PC-3 (cell line): ENCODE data around the gene CLINT1. TPM values are rescaled to one million over a fixed set of nuclear protein-coding genes. Genes with fewer than 3 reads are reported as not detected.
A peak's percentile ranks its signal among the peaks of the same experiment; 100 is the strongest.

Experiments used
- ATAC-seq: fragments of 200-7000 bp; cut with Tn5 transposase; 2 replicates; pipeline ENCODE4 v1.9.1; 2020; ENCODE audit warnings: mild to moderate bottlenecking, moderate library complexity
- BruUV-seq: library from RNA; stranded (reverse); fragments of 400-500 nt; replicated peaks from 2 replicates; lab custom pipeline; 2021; lab: Mats Ljungman, UMichigan
- CTCF ChIA-PET: fragments of 300-600 bp; sonication (Branson Sonifier 250); formaldehyde crosslinking; loops from one replicate; lab custom pipeline; 2022; ENCODE audit warnings: antibody characterized with exemption; lab: Charles Lee
- POLR2A ChIA-PET: fragments of 300-600 bp; sonication (Branson Sonifier 250); formaldehyde crosslinking; loops from one replicate; lab custom pipeline; 2022; ENCODE audit warnings: antibody characterized with exemption; ENCODE audit not compliant: unreplicated experiment; lab: Charles Lee
- DNase-seq: peaks from one replicate; pipeline ENCODE4 v3.0.0-alpha.2; 2015
- H2AFZ ChIP-seq: fragments of 300-600 bp; sonication (generic); 2 replicates; pipeline ENCODE4 v1.6.0; 2016; ENCODE audit warnings: antibody characterized with exemption, low read length
- H3F3A ChIP-seq: fragments of 300-600 bp; sonication (generic); one replicate; pipeline ENCODE4 v1.6.0; 2017; ENCODE audit warnings: antibody characterized with exemption, low read length, control low read depth, mild to moderate bottlenecking; ENCODE audit not compliant: unreplicated experiment
- H3K27ac ChIP-seq: fragments of 300-600 bp; sonication (generic); 2 replicates; pipeline ENCODE4 v1.5.1; 2016; ENCODE audit warnings: mild to moderate bottlenecking, low read length
- H3K27me3 ChIP-seq: fragments of 300-600 bp; sonication (generic); 2 replicates; pipeline ENCODE4 v1.6.1; 2016; ENCODE audit warnings: low read length, mixed read lengths
- H3K36me3 ChIP-seq: fragments of 300-600 bp; sonication (generic); 2 replicates; pipeline ENCODE4 v1.6.1; 2016; ENCODE audit warnings: low read depth, mixed run types, low read length, mixed read lengths
- H3K4me1 ChIP-seq: fragments of 300-600 bp; sonication (generic); 2 replicates; pipeline ENCODE4 v1.5.1; 2016; ENCODE audit warnings: low read length; ENCODE audit not compliant: insufficient read depth
- H3K4me2 ChIP-seq: fragments of 300-600 bp; sonication (generic); 2 replicates; pipeline ENCODE4 v1.6.0; 2016; ENCODE audit warnings: low read length
- H3K4me3 ChIP-seq: fragments of 300-600 bp; sonication (generic); 2 replicates; pipeline ENCODE4 v1.5.1; 2016; ENCODE audit warnings: mild to moderate bottlenecking, low read length, mixed read lengths
- H3K79me2 ChIP-seq: fragments of 300-600 bp; sonication (generic); 2 replicates; pipeline ENCODE4 v1.6.1; 2017; ENCODE audit warnings: low read length, mixed read lengths
- H3K9ac ChIP-seq: fragments of 300-600 bp; sonication (generic); 2 replicates; pipeline ENCODE4 v1.6.0; 2016; ENCODE audit warnings: mild to moderate bottlenecking, low read length
- H3K9me2 ChIP-seq: fragments of 300-600 bp; sonication (generic); replicated peaks from 2 replicates; pipeline ENCODE4 v1.6.1; 2016; ENCODE audit warnings: mixed run types, low read length, mixed read lengths
- H3K9me3 ChIP-seq: fragments of 300-600 bp; sonication (generic); 2 replicates; pipeline ENCODE4 v1.6.1; 2016; ENCODE audit warnings: low read length, mixed read lengths
- H4K20me1 ChIP-seq: fragments of 300-600 bp; sonication (generic); 2 replicates; pipeline ENCODE4 v1.6.1; 2016; ENCODE audit warnings: low read length, mixed read lengths
- EZH2 ChIP-seq: fragments of 300-600 bp; sonication (generic); IDR thresholded peaks from one replicate; pipeline ENCODE4 v1.6.1; 2017; ENCODE audit warnings: antibody characterized with exemption, mild to moderate bottlenecking, low read length; ENCODE audit not compliant: unreplicated experiment
- EZH2phosphoT487 ChIP-seq: fragments of 300-600 bp; sonication (generic); IDR thresholded peaks from 2 replicates; pipeline ENCODE4 v1.6.1; 2018; ENCODE audit warnings: mild to moderate bottlenecking, antibody characterized with exemption, low read length, borderline replicate concordance
- intact Hi-C: fragments of 100-400 bp; cut with micrococcal nuclease; formaldehyde crosslinking; loops from 2 replicates; pipeline ENCODE4 v1.9.0; 2023
- total RNA-seq: library from RNA; depleted of rRNA; stranded (reverse); fragments of >200 nt; gene quantifications from 2 replicates; pipeline ENCODE4 v1.2.3, GENCODE V29; 2014
- TF ChIP-seq, protein P1 (sequence below): fragments of 300-600 bp; sonication (generic); conservative IDR thresholded peaks from 2 replicates; pipeline ENCODE4 v1.5.1; 2017; ENCODE audit warnings: antibody characterized with exemption, low read depth, mild to moderate bottlenecking, low read length

Gene CLINT1
- total RNA-seq, 1 experiment from 2014 or later: 125 TPM

DNA sequence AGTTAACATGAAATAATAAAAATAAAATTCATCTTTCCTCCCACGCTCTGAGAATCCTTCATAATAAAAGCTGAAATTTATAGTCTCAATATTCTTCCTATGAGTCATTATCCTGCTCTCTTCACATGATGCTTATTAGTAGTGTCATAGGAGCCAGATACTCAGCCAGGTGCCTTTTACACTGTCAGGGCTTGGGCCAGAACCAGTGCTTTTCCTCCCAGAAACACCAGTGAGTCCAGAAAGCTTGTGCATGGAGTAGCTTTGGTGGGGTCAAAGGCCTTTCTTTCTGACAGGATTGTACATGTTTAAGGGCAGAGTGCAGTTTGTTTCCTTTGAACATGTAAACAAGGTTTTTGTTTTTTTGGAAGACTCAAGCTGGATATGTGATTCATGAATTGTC lies 108.6 kb downstream of the CLINT1 start:
- H3K36me3 ChIP-seq: peaks cover 24% of the 10 kb centered on the region; the same call in 1 of the 2 replicates
- BruUV-seq: no TSS peak
- H3F3A ChIP-seq: no peaks in the 10 kb centered on the region
- ATAC-seq: peak; percentile 78
- TF ChIP-seq, protein P1, sequence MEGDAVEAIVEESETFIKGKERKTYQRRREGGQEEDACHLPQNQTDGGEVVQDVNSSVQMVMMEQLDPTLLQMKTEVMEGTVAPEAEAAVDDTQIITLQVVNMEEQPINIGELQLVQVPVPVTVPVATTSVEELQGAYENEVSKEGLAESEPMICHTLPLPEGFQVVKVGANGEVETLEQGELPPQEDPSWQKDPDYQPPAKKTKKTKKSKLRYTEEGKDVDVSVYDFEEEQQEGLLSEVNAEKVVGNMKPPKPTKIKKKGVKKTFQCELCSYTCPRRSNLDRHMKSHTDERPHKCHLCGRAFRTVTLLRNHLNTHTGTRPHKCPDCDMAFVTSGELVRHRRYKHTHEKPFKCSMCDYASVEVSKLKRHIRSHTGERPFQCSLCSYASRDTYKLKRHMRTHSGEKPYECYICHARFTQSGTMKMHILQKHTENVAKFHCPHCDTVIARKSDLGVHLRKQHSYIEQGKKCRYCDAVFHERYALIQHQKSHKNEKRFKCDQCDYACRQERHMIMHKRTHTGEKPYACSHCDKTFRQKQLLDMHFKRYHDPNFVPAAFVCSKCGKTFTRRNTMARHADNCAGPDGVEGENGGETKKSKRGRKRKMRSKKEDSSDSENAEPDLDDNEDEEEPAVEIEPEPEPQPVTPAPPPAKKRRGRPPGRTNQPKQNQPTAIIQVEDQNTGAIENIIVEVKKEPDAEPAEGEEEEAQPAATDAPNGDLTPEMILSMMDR: no peak
- TF ChIP-seq EZH2phosphoT487 (no peak), EZH2 (no peak)
- intact Hi-C loops: no loop called here
- no peaks in the 10 kb centered on the region for H3K27me3 ChIP-seq
- H3K79me2 ChIP-seq: peaks cover 52% of the 10 kb centered on the region
- no peak overlapping the region for H3K4me3 ChIP-seq
- H3K4me2 ChIP-seq: peak overlapping the region; percentile 43
- ChIA-PET POLR2A (no interaction called here), CTCF (no interaction called here)
- H3K9me3 ChIP-seq: no peaks in the 10 kb centered on the region
- H2AFZ ChIP-seq: no peak overlapping the region
- no peak overlapping the region for H3K9ac ChIP-seq
- no peaks in the 10 kb centered on the region for H3K9me2 ChIP-seq
- no peaks in the 10 kb centered on the region for H4K20me1 ChIP-seq
- peak overlapping the region; percentile 29; the same call in 1 of the 2 replicates for H3K27ac ChIP-seq
- H3K4me1 ChIP-seq: peaks cover 35% of the 10 kb centered on the region
- DNase-seq: peak; percentile 84

DNA sequence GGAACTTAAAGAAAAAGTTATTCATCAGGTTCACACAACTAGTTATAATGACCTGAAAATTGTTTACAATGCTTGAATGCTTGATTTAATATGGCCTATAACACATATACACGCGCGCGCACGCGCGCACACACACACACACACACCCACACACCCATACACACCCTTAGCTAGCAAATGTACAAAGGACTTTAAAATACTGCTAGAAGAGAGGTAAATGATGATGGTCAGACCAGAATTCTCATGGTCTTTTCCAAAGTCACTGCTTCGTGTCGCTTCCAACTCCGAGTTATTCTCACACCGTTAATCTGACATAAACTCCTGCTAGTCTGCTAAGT lies 109.5 kb downstream of the CLINT1 start:
- CTCF ChIA-PET: interaction anchor here (0.6 to 1.0 kb wide), 5 partner anchors 33 to 421 kb away, joined by 3 to 9 read pairs (median 4); no protein-coding TSS in a partner anchor
- TF ChIP-seq, protein P1: no peak
- TF ChIP-seq EZH2phosphoT487 (no peak), EZH2 (no peak)
- H3K9ac ChIP-seq: no peak overlapping the region; the same call in 1 of the 2 replicates
- peaks cover 61% of the 10 kb centered on the region for H3K79me2 ChIP-seq
- H4K20me1 ChIP-seq: no peaks in the 10 kb centered on the region
- POLR2A ChIA-PET: no interaction called here
- H3K4me3 ChIP-seq: no peak overlapping the region
- H3K36me3 ChIP-seq: peaks cover 16% of the 10 kb centered on the region; the same call in 1 of the 2 replicates
- no peaks in the 10 kb centered on the region for H3K9me3 ChIP-seq
- H3F3A ChIP-seq: no peaks in the 10 kb centered on the region
- intact Hi-C loops: loop anchor here (10.0 kb wide), 1 partner anchor 495 kb away; no protein-coding TSS in a partner anchor
- no peak overlapping the region for H2AFZ ChIP-seq
- DNase-seq (no peak), ATAC-seq (no peak)
- BruUV-seq: no TSS peak
- H3K27me3 ChIP-seq: no peaks in the 10 kb centered on the region
- peak overlapping the region; percentile 43 for H3K4me2 ChIP-seq
- H3K27ac ChIP-seq: peak overlapping the region; percentile 29
- peaks cover 43% of the 10 kb centered on the region for H3K4me1 ChIP-seq
- no peaks in the 10 kb centered on the region for H3K9me2 ChIP-seq
